Stomach (tissue), 4 donors: ENCODE results near the gene VAPB.

Experiments
- POLR2A ChIP-seq, 4 donors: fragments of 450-650 bp; IDR thresholded peaks; one replicate each; pipeline ENCODE4 v1.6.1; 2016; ENCODE audit warnings: antibody characterized with exemption in 4 of 4, control low read depth in 2 of 4, mild to moderate bottlenecking in 1 of 4, moderate library complexity in 1 of 4
- POLR2AphosphoS5 ChIP-seq, 3 donors: sonication (generic); formaldehyde crosslinking; IDR thresholded peaks; one replicate each; pipeline ENCODE4 v1.6.1; 2016; ENCODE audit warnings: antibody characterized with exemption in 3 of 3
- TF ChIP-seq, protein P1 (sequence below), 7 experiments: fragments of 450-650 bp in 4 of 7; fragments of 200-600 bp in 3 of 7; sonication (generic) in 3 of 7; IDR thresholded peaks; one replicate each; pipeline ENCODE4 v1.5.1; 2016 to 2019; ENCODE audit warnings: antibody characterized with exemption in 7 of 7, control low read depth in 2 of 7, mild to moderate bottlenecking in 1 of 7

DNA sequence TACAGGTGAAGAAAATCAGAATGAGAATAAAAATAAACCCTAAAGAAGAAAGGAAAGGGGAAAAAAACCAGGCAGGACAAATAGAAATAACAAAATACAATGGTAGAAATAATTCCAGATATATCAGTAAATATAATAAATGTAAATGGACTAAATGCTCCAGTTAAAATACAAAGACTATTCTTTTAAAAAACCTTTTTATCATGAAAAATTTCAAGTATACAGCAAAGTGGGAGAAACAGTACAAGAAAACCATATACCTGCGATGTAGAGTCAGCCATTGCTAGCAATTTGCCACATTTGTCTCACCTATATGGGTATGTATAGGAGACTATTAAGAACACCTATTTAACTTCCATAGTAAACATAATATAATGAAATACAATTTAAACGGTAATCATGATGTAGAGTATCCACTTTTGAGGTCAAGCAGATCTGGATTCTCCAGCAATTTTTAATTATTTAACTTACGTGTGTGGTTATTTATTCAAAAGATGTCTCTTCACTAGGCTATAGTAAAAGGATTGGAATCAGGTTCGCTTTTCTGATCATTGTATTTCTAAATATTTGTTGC, 914 bp upstream of the VAPB start:
- TF ChIP-seq, protein P1, sequence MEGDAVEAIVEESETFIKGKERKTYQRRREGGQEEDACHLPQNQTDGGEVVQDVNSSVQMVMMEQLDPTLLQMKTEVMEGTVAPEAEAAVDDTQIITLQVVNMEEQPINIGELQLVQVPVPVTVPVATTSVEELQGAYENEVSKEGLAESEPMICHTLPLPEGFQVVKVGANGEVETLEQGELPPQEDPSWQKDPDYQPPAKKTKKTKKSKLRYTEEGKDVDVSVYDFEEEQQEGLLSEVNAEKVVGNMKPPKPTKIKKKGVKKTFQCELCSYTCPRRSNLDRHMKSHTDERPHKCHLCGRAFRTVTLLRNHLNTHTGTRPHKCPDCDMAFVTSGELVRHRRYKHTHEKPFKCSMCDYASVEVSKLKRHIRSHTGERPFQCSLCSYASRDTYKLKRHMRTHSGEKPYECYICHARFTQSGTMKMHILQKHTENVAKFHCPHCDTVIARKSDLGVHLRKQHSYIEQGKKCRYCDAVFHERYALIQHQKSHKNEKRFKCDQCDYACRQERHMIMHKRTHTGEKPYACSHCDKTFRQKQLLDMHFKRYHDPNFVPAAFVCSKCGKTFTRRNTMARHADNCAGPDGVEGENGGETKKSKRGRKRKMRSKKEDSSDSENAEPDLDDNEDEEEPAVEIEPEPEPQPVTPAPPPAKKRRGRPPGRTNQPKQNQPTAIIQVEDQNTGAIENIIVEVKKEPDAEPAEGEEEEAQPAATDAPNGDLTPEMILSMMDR (IDR thresholded peaks at IDR 0.05): no peak
- no peak for TF ChIP-seq POLR2A (IDR thresholded peaks at IDR 0.05)
- no peak for TF ChIP-seq POLR2AphosphoS5 (IDR thresholded peaks at IDR 0.05)
